K562 (cell line): ENCODE results near the gene CDX1. TPM values are rescaled to one million over a fixed set of nuclear protein-coding genes. Genes with fewer than 3 reads are reported as not detected.

ENCODE experiments used
- CREB1 ChIP-seq, 2 experiments: sonication (generic) in 1 of 2; formaldehyde crosslinking in 1 of 2; IDR thresholded peaks; 2 replicates each; pipeline versions ENCODE4 v1.6.1 to v1.8.0; 2012 to 2022; ENCODE audit warnings: inconsistent platforms in 1 of 2, mild to moderate bottlenecking in 1 of 2, missing genetic modification reagents in 1 of 2, moderate library complexity in 1 of 2
- EGR1 ChIP-seq: fragments of 450-650 bp; conservative IDR thresholded peaks from 2 replicates; pipeline ENCODE4 v1.6.1; 2017; ENCODE audit warnings: mild to moderate bottlenecking
- GABPA ChIP-seq: fragments of 200-800 bp; sonication (Bioruptor generic); conservative IDR thresholded peaks from 2 replicates; pipeline ENCODE4 v1.6.1; 2016; ENCODE audit warnings: low read depth, missing genetic modification characterization, missing compliant biosample characterization
- IFI16 ChIP-seq: fragments of 250-450 bp; sonication (Bioruptor Pico); IDR thresholded peaks from 2 replicates; pipeline ENCODE4 v2.1.2; 2022; ENCODE audit warnings: mild to moderate bottlenecking, inconsistent platforms
- MAX ChIP-seq: sonication (generic); formaldehyde crosslinking; IDR thresholded peaks from 2 replicates; pipeline ENCODE4 v1.9.0; 2022; ENCODE audit warnings: mild to moderate bottlenecking, missing genetic modification reagents
- MAZ ChIP-seq, 2 experiments: fragments of 450-650 bp in 1 of 2; sonication (generic) in 1 of 2; formaldehyde crosslinking; IDR thresholded peaks in 1 of 2; conservative IDR thresholded peaks in 1 of 2; 2 replicates each; pipeline versions ENCODE4 v1.4.0 to v1.5.0; 2020; ENCODE audit warnings: mild to moderate bottlenecking in 1 of 2, missing genetic modification reagents in 1 of 2
- MBD1 ChIP-seq: fragments of 250-450 bp; sonication (Bioruptor Pico); IDR thresholded peaks from 2 replicates; pipeline ENCODE4 v1.8.0; 2022; ENCODE audit warnings: inconsistent platforms
- NFE2L1 ChIP-seq: fragments of 450-650 bp; IDR thresholded peaks from 2 replicates; pipeline ENCODE4 v1.6.1; 2016; ENCODE audit warnings: missing genetic modification characterization, low read depth, mild to moderate bottlenecking, missing compliant biosample characterization, moderate library complexity, borderline replicate concordance
- POLR3A ChIP-seq: IDR thresholded peaks from 2 replicates; pipeline ENCODE4 v1.6.1; 2011; ENCODE audit warnings: borderline replicate concordance, mild to moderate bottlenecking, moderate library complexity; ENCODE audit not compliant: insufficient read length, insufficient read depth; ENCODE audit errors: extremely low read depth
- RBM34 ChIP-seq: fragments of 200-400 bp; formaldehyde crosslinking; IDR thresholded peaks from 2 replicates; pipeline ENCODE4 v1.6.1; 2018; ENCODE audit warnings: low read length, borderline replicate concordance; ENCODE audit not compliant: insufficient read depth
- SAP30 ChIP-seq: fragments of 200-600 bp; sonication (generic); IDR thresholded peaks from 2 replicates; pipeline ENCODE4 v1.6.1; 2012; ENCODE audit warnings: borderline replicate concordance, low read depth, mild to moderate bottlenecking, moderate library complexity, low read length, control low read depth, inconsistent platforms; ENCODE audit not compliant: insufficient read depth, poor library complexity, severe bottlenecking
- TOE1 ChIP-seq, 2 experiments: fragments of 450-650 bp in 1 of 2; sonication (generic) in 1 of 2; formaldehyde crosslinking in 1 of 2; IDR thresholded peaks; 2 replicates each; pipeline versions ENCODE4 v1.7.1 to v1.8.0; 2016 to 2022; ENCODE audit warnings: borderline replicate concordance in 2 of 2, mild to moderate bottlenecking in 2 of 2, antibody characterized with exemption in 1 of 2, inconsistent platforms in 1 of 2, low read depth in 1 of 2, missing genetic modification reagents in 1 of 2, moderate library complexity in 1 of 2
- ZBTB17 ChIP-seq: fragments of 450-650 bp; formaldehyde crosslinking; IDR thresholded peaks from 2 replicates; pipeline ENCODE4 v1.4.0; 2020; ENCODE audit warnings: mild to moderate bottlenecking
- ZBTB7A ChIP-seq: IDR thresholded peaks from 2 replicates; pipeline ENCODE4 v1.6.1; 2011; ENCODE audit warnings: low read depth, mild to moderate bottlenecking, low read length, moderate library complexity, borderline replicate concordance; ENCODE audit not compliant: control insufficient read depth
- ZNF589 ChIP-seq: fragments of 200-800 bp; sonication (Bioruptor generic); IDR thresholded peaks from 2 replicates; pipeline ENCODE4 v1.6.1; 2016; ENCODE audit warnings: low read depth, missing genetic modification characterization, missing compliant biosample characterization
- ZNF639 ChIP-seq, 2 experiments: fragments of 200-800 bp in 1 of 2; sonication (Bioruptor generic) in 1 of 2; sonication (generic) in 1 of 2; formaldehyde crosslinking in 1 of 2; IDR thresholded peaks in 1 of 2; conservative IDR thresholded peaks in 1 of 2; 2 replicates each; pipeline versions ENCODE4 v1.5.0 to v1.6.1; 2016 to 2020; ENCODE audit warnings: missing compliant biosample characterization in 1 of 2, missing genetic modification characterization in 1 of 2, missing genetic modification reagents in 1 of 2
- ZNF75A ChIP-seq: fragments of 450-650 bp; formaldehyde crosslinking; IDR thresholded peaks from 2 replicates; pipeline ENCODE4 v1.4.0; 2020; ENCODE audit warnings: mild to moderate bottlenecking
- ZNF780A ChIP-seq: fragments of 250-450 bp; sonication (Bioruptor Pico); IDR thresholded peaks from 2 replicates; pipeline ENCODE4 v1.5.0; 2021; ENCODE audit warnings: mild to moderate bottlenecking
- polyA plus RNA-seq, 8 experiments: library from polyadenylated mRNA; depleted of rRNA in 4 of 8; stranded (reverse) in 5 of 8; unstranded in 3 of 8; fragments of >200 nt; fragmentation: Nextera tagmentation in 2 of 8; fragmentation: Illumina TruSeq in 1 of 8; extraction: Ambion mirVana in 2 of 8; extraction: Trizol in 1 of 8; gene quantifications; 2 replicates each; pipeline versions ENCODE4 v1.2.1 to v1.2.3, GENCODE V29; 2011 to 2014; ENCODE audit warnings: inconsistent platforms in 1 of 8, missing spikeins in 1 of 8
- total RNA-seq, 7 experiments: library from RNA; depleted of rRNA in 6 of 7; stranded (reverse); fragments of >200 nt in 6 of 7; fragmentation: Illumina TruSeq in 2 of 7; extraction: Trizol in 2 of 7; gene quantifications; 2 replicates each; pipeline versions ENCODE4 v1.2.1 to v1.2.3, GENCODE V29; 2011 to 2021; ENCODE audit warnings: low replicate concordance in 1 of 7
- TF ChIP-seq, protein P1 (sequence below): fragments of 250-450 bp; sonication (Bioruptor Pico); IDR thresholded peaks from 2 replicates; pipeline ENCODE4 v1.4.0; 2020; ENCODE audit warnings: borderline replicate concordance

Gene CDX1
- total and polyA plus RNA-seq, 9 of the 15 experiments (the other 6 are each of a cell fraction or from before 2014, with no cell fraction given), result 0.06 to 0.16 TPM; not detected in 7

GRCh38 chr5:150159741-150160179 lies 6.8 kb upstream of the CDX1 start (continued):
- no peak for TF ChIP-seq MBD1
- TF ChIP-seq ZNF75A (CRISPR knock-in tag), result 0 out of 2 replicates have a peak, but pooled peaks have one; percentile 17
- no peak for TF ChIP-seq SAP30
- 0 out of 2 replicates have a peak, but pooled peaks have one; percentile 35 for TF ChIP-seq ZBTB7A
- TF ChIP-seq RBM34, result no peak
- no peak for TF ChIP-seq ZNF780A
- peak; percentile 75 for TF ChIP-seq EGR1
- TF ChIP-seq MAZ (CRISPR knock-in tag; conservative IDR thresholded peaks at IDR 0.05 in 1 of 2, IDR thresholded peaks at IDR 0.05 in 1 of 2), result peak; percentile 39 to 55; a peak in 2 of 4 replicates
- TF ChIP-seq GABPA (tag), result peak; percentile 74
- TF ChIP-seq ZBTB17, result 0 out of 2 replicates have a peak, but pooled peaks have one; percentile 37
- TF ChIP-seq, protein P1, sequence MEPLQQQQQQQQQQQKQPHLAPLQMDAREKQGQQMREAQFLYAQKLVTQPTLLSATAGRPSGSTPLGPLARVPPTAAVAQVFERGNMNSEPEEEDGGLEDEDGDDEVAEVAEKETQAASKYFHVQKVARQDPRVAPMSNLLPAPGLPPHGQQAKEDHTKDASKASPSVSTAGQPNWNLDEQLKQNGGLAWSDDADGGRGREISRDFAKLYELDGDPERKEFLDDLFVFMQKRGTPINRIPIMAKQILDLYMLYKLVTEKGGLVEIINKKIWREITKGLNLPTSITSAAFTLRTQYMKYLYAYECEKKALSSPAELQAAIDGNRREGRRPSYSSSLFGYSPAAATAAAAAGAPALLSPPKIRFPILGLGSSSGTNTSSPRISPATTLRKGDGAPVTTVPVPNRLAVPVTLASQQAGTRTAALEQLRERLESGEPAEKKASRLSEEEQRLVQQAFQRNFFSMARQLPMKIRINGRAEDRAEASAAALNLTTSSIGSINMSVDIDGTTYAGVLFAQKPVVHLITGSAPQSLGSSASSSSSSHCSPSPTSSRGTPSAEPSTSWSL (CRISPR knock-in tag), result no peak
- TF ChIP-seq MAX (CRISPR knock-in tag), result no peak
- TF ChIP-seq TOE1 (IDR thresholded peaks at IDR 0.05; ENCODE audit: borderline replicate concordance), result no peak
- TF ChIP-seq TOE1 (CRISPR knock-in tag; IDR thresholded peaks at IDR 0.05; ENCODE audit: borderline replicate concordance, low read depth), result no peak
- TF ChIP-seq POLR3A, result no peak
- no peak for TF ChIP-seq ZNF589 (CRISPR knock-in tag)
- no peak for TF ChIP-seq NFE2L1 (tag)
- TF ChIP-seq IFI16 (CRISPR knock-in tag), result no peak
- TF ChIP-seq CREB1 (IDR thresholded peaks at IDR 0.05), result no peak
- TF ChIP-seq CREB1 (CRISPR knock-in tag; IDR thresholded peaks at IDR 0.05), result no peak
- 0 out of 4 replicates have a peak, but pooled peaks of 1 of the 2 experiments have one; percentile 37 for TF ChIP-seq ZNF639 (CRISPR knock-in tag; conservative IDR thresholded peaks at IDR 0.05 in 1 of 2, IDR thresholded peaks at IDR 0.05 in 1 of 2)
